ENCODE measurements around the gene ACTR5. TPM values are rescaled to one million over a fixed set of nuclear protein-coding genes. Genes with fewer than 3 reads are reported as not detected.
A peak's percentile ranks its signal among the peaks of the same experiment; 100 is the strongest.

Gene ACTR5
- total RNA-seq, result 6.3 TPM
- 1 to 10 TPM; 5.3 to 6.7 (median 6.0) TPM for polyA plus RNA-seq (ENCODE audit: insufficient read depth in 1 of 8, insufficient read length in 8 of 8, low replicate concordance in 1 of 8)
- long read RNA-seq, donor 1, partial matches to known transcripts, result 0 of 3 reads
- long read RNA-seq, donor 1, other reads (novel, unspliced or antisense), result 0 of 3 reads
- long read RNA-seq, donor 2, result 0 reads
- long read RNA-seq, donor 3, partial matches to known transcripts, result 0 of 1 reads
- long read RNA-seq, donor 3, other reads (novel, unspliced or antisense), result 0 of 1 reads
- long read RNA-seq, donor 4, result 0 reads
- long read RNA-seq, donor 5, partial matches to known transcripts, result 0 of 1 reads
- long read RNA-seq, donor 5, other reads (novel, unspliced or antisense), result 0 of 1 reads
- long read RNA-seq, donor 6, partial matches to known transcripts, result 0 of 3 reads
- long read RNA-seq, donor 6, other reads (novel, unspliced or antisense), result 0 of 3 reads
- long read RNA-seq, donor 7, partial matches to known transcripts, result 0 of 2 reads
- long read RNA-seq, donor 7, other reads (novel, unspliced or antisense), result 0 of 2 reads
- long read RNA-seq, donor 8, result 0 reads
- long read RNA-seq, donor 9, partial matches to known transcripts, result 0 of 2 reads
- long read RNA-seq, donor 9, other reads (novel, unspliced or antisense), result 0 of 2 reads
- long read RNA-seq, donor 10, partial matches to known transcripts, result 0 of 2 reads
- long read RNA-seq, donor 10, other reads (novel, unspliced or antisense), result 0 of 2 reads
- long read RNA-seq, donor 11, partial matches to known transcripts, result 0 of 1 reads
- long read RNA-seq, donor 11, other reads (novel, unspliced or antisense), result 0 of 1 reads

DNA sequence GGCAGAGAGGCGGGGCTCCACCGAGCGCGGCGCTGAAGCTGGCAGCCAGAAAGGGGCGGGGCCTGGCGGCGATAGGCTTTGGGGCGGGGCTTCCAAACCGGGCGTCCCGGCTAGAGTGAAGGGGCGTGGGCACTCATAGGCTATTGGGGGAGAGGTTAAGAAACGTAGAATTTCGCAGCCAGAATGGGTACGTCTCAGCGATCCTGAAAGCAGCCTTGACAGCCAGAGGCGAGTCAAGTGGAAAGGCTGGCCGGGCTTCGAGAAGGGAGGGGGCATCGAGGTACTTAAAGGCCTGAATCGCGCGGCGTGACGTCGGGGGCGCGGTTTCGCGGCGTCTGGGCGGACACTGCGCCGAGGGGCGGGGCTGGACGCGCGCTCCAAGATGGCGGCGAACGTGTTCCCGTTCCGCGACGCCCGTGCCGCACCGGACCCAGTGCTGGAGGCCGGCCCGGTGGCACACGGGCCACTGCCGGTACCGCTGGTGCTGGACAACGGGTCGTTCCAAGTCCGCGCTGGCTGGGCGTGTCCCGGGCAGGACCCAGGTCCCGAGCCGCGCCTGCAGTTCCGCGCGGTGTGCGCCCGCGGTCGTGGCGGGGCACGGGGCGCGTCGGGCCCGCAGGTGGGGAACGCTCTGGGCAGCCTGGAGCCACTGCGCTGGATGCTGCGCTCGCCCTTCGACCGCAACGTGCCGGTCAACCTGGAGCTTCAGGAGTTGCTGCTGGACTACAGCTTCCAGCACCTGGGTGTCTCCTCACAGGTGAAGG, at the start of gene ACTR5:
Gene ACTR5 (plus strand): TSS at position 364 of the 764 bp plus-strand sequence. CDS start 19 bp downstream, at position 383.
- Histone ChIP-seq H3K4me3 (ENCODE audit: low read length) (peak within 1 kb of the TSS; percentile 80), H3K9me3 (replicated peaks; ENCODE audit: control insufficient read depth, low read depth, low read length) (no peaks in the 10 kb centered on the region), H3K27ac (ENCODE audit: low read length) (peak within 1 kb of the TSS; percentile 97), H3K4me1 (ENCODE audit: control insufficient read depth, insufficient read depth, low read length) (peaks cover 11% of the 10 kb centered on the region), H3K27me3 (ENCODE audit: control insufficient read depth, insufficient read depth, low read length) (no peaks in the 10 kb centered on the region), H3K36me3 (ENCODE audit: control insufficient read depth, insufficient read depth, low read length) (peaks cover 9% of the 10 kb centered on the region)
- peak; percentile 95 for DNase-seq
- under 1% methylated on average over 84 of the region's 84 CpGs for WGBS (ENCODE audit: insufficient coverage)

DNA sequence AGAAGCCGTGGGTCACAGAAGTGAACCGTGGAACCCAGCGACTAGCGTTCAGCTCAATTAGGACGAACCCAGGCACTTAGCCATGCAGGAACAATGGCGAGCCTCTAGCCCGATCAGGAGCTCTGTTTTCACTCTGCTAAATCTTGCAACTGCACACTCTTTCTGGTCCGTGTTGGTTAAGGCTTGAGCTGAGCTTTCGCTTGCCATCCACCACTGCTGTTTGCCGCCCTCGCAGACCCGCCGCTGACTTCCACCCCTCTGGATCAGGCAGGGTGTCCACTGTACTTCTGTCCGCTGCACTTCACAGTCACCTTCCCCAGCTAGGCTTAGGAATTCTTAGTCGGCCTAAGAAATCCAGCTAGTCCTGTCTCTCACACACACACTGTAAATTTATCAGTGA, 49.7 kb upstream of the ACTR5 start:
- DNase-seq, result no peak
- Histone ChIP-seq H3K4me3 (ENCODE audit: low read length) (no peak overlapping the region), H3K27me3 (ENCODE audit: control insufficient read depth, insufficient read depth, low read length) (peaks cover 18% of the 10 kb centered on the region), H3K4me1 (ENCODE audit: control insufficient read depth, insufficient read depth, low read length) (no peaks in the 10 kb centered on the region), H3K36me3 (ENCODE audit: control insufficient read depth, insufficient read depth, low read length) (no peaks in the 10 kb centered on the region), H3K27ac (ENCODE audit: low read length) (no peak overlapping the region), H3K9me3 (replicated peaks; ENCODE audit: control insufficient read depth, low read depth, low read length) (no peaks in the 10 kb centered on the region)
- 74% methylated on average over 15 of the region's 15 CpGs for WGBS (ENCODE audit: insufficient coverage)

DNA sequence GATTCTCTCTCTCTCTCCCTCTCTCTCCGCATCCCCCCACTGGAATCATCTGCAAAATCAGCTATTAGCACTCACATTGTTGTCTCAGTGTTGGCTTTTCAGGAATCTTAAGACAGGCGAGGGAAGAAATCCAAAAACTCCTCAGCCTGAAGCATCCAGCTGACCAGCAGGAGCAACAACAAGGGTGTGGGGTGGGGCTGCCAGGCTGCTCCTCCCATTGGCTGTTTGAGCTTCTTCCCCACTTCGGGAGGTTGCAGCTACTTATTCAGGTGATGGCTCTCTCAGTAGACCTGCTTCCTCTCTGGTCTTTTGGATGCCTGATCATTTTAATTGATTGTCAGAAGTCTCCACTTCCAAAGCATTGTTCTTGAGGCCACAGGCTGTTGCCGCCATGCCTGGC, 48.1 kb upstream of the ACTR5 start:
- H3K4me3 ChIP-seq (ENCODE audit: low read length), result no peak overlapping the region
- peaks cover 19% of the 10 kb centered on the region for H3K27me3 ChIP-seq (ENCODE audit: control insufficient read depth, insufficient read depth, low read length)
- no peaks in the 10 kb centered on the region for H3K4me1 ChIP-seq (ENCODE audit: control insufficient read depth, insufficient read depth, low read length)
- H3K36me3 ChIP-seq (ENCODE audit: control insufficient read depth, insufficient read depth, low read length), result no peaks in the 10 kb centered on the region
- no peak for DNase-seq
- H3K9me3 ChIP-seq (replicated peaks; ENCODE audit: control insufficient read depth, low read depth, low read length), result no peaks in the 10 kb centered on the region
- WGBS (ENCODE audit: insufficient coverage), result 32% methylated on average over 2 of the region's 4 CpGs
- no peak overlapping the region for H3K27ac ChIP-seq (ENCODE audit: low read length)

GRCh38 chr20:38700926-38701325, 47.3 kb upstream of the ACTR5 start:
- no peaks in the 10 kb centered on the region for H3K4me1 ChIP-seq (ENCODE audit: control insufficient read depth, insufficient read depth, low read length)
- no peak overlapping the region for H3K4me3 ChIP-seq (ENCODE audit: low read length)
- no peak for DNase-seq
- H3K27me3 ChIP-seq (ENCODE audit: control insufficient read depth, insufficient read depth, low read length), result peaks cover 20% of the 10 kb centered on the region
- H3K9me3 ChIP-seq (replicated peaks; ENCODE audit: control insufficient read depth, low read depth, low read length), result no peaks in the 10 kb centered on the region
- no peak overlapping the region for H3K27ac ChIP-seq (ENCODE audit: low read length)
- H3K36me3 ChIP-seq (ENCODE audit: control insufficient read depth, insufficient read depth, low read length), result no peaks in the 10 kb centered on the region
- 87% methylated on average over 3 of the region's 3 CpGs for WGBS (ENCODE audit: insufficient coverage)

- H3K9me3 ChIP-seq (replicated peaks; ENCODE audit: control insufficient read depth, low read depth, low read length), result no peaks in the 10 kb centered on the region
- no peaks in the 10 kb centered on the region for H3K36me3 ChIP-seq (ENCODE audit: control insufficient read depth, insufficient read depth, low read length)
- no peak for DNase-seq
- H3K4me3 ChIP-seq (ENCODE audit: low read length), result no peak overlapping the region
- no peak overlapping the region for H3K27ac ChIP-seq (ENCODE audit: low read length)
- peaks cover 23% of the 10 kb centered on the region for H3K27me3 ChIP-seq (ENCODE audit: control insufficient read depth, insufficient read depth, low read length)
- WGBS (ENCODE audit: insufficient coverage), result 56% methylated on average over 3 of the region's 3 CpGs
- H3K4me1 ChIP-seq (ENCODE audit: control insufficient read depth, insufficient read depth, low read length), result no peaks in the 10 kb centered on the region
Measured at GRCh38 chr20:38703526-38703925, 44.7 kb upstream of the ACTR5 start.

- Histone ChIP-seq H3K9me3 (replicated peaks; ENCODE audit: control insufficient read depth, low read depth, low read length) (no peaks in the 10 kb centered on the region), H3K27ac (ENCODE audit: low read length) (no peak overlapping the region), H3K27me3 (ENCODE audit: control insufficient read depth, insufficient read depth, low read length) (peaks cover 23% of the 10 kb centered on the region), H3K36me3 (ENCODE audit: control insufficient read depth, insufficient read depth, low read length) (no peaks in the 10 kb centered on the region), H3K4me3 (ENCODE audit: low read length) (no peak overlapping the region), H3K4me1 (ENCODE audit: control insufficient read depth, insufficient read depth, low read length) (no peaks in the 10 kb centered on the region)
- no peak for DNase-seq
- 57% methylated on average over 2 of the region's 4 CpGs for WGBS (ENCODE audit: insufficient coverage)
Measured at GRCh38 chr20:38704136-38704535, 44.1 kb upstream of the ACTR5 start.

- no peak overlapping the region for H3K4me3 ChIP-seq (ENCODE audit: low read length)
- 11% methylated on average over 6 of the region's 7 CpGs for WGBS (ENCODE audit: insufficient coverage)
- no peaks in the 10 kb centered on the region for H3K4me1 ChIP-seq (ENCODE audit: control insufficient read depth, insufficient read depth, low read length)
- H3K27ac ChIP-seq (ENCODE audit: low read length), result no peak overlapping the region
- no peaks in the 10 kb centered on the region for H3K9me3 ChIP-seq (replicated peaks; ENCODE audit: control insufficient read depth, low read depth, low read length)
- H3K36me3 ChIP-seq (ENCODE audit: control insufficient read depth, insufficient read depth, low read length), result no peaks in the 10 kb centered on the region
- no peak for DNase-seq
- peaks cover 12% of the 10 kb centered on the region for H3K27me3 ChIP-seq (ENCODE audit: control insufficient read depth, insufficient read depth, low read length)
Measured at GRCh38 chr20:38706509-38706908, 41.8 kb upstream of the ACTR5 start.

DNA sequence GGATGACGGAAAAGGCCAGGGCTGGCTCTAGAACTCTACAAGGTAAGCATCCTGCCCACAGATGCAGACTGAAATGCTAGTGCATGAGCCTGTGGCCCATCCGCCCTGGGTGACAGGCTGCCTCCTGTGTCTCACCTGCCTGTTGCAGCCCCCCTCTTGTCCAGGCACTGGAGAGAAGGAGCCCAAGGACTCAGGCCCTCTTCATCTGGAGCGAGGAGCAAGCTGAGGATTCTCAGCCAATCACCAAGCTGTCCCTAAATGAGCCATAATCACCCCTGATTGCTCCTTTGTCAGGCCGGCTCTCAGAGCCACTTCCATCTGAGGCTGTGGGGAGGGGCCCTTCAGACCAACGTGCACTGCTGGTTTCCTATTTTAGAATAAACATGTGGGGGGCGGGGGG, 34.0 kb upstream of the ACTR5 start:
- Histone ChIP-seq H3K4me1 (ENCODE audit: control insufficient read depth, insufficient read depth, low read length) (no peaks in the 10 kb centered on the region), H3K36me3 (ENCODE audit: control insufficient read depth, insufficient read depth, low read length) (no peaks in the 10 kb centered on the region), H3K27ac (ENCODE audit: low read length) (no peak overlapping the region), H3K9me3 (replicated peaks; ENCODE audit: control insufficient read depth, low read depth, low read length) (no peaks in the 10 kb centered on the region), H3K27me3 (ENCODE audit: control insufficient read depth, insufficient read depth, low read length) (peaks cover 39% of the 10 kb centered on the region), H3K4me3 (ENCODE audit: low read length) (no peak overlapping the region)
- DNase-seq, result no peak
- 48% methylated on average over 2 of the region's 6 CpGs for WGBS (ENCODE audit: insufficient coverage)

- no peaks in the 10 kb centered on the region for H3K4me1 ChIP-seq (ENCODE audit: control insufficient read depth, insufficient read depth, low read length)
- no peaks in the 10 kb centered on the region for H3K9me3 ChIP-seq (replicated peaks; ENCODE audit: control insufficient read depth, low read depth, low read length)
- no peak for DNase-seq
- no peak overlapping the region for H3K27ac ChIP-seq (ENCODE audit: low read length)
- WGBS (ENCODE audit: insufficient coverage), result 27% methylated on average over 3 of the region's 10 CpGs
- peaks cover 52% of the 10 kb centered on the region for H3K27me3 ChIP-seq (ENCODE audit: control insufficient read depth, insufficient read depth, low read length)
- H3K36me3 ChIP-seq (ENCODE audit: control insufficient read depth, insufficient read depth, low read length), result no peaks in the 10 kb centered on the region
- no peak overlapping the region for H3K4me3 ChIP-seq (ENCODE audit: low read length)
Measured at GRCh38 chr20:38715646-38716045, 32.6 kb upstream of the ACTR5 start.

DNA sequence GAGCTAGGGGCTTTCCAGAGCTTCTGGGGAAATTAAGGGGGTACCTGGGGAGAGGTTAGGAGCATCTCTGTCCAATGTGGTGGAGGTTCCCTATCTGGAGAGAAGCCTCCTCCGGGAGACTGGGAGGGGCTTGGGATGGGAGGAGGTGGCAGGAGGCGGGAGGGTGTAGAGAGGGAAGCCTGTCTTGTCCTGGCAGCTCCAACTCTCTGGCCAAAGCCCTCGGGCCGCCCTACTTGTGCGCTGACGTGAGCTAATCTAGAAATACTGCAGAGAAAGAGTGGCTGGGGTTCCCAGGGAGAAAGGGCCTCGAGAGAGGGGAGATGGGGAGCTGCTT, 25.6 kb upstream of the ACTR5 start:
- 0% methylated on average over 4 of the region's 7 CpGs for WGBS (ENCODE audit: insufficient coverage)
- H3K36me3 ChIP-seq (ENCODE audit: control insufficient read depth, insufficient read depth, low read length), result no peaks in the 10 kb centered on the region
- H3K4me3 ChIP-seq (ENCODE audit: low read length), result no peak overlapping the region
- peaks cover 29% of the 10 kb centered on the region for H3K4me1 ChIP-seq (ENCODE audit: control insufficient read depth, insufficient read depth, low read length)
- DNase-seq, result no peak
- H3K27ac ChIP-seq (ENCODE audit: low read length), result no peak overlapping the region
- no peaks in the 10 kb centered on the region for H3K9me3 ChIP-seq (replicated peaks; ENCODE audit: control insufficient read depth, low read depth, low read length)
- peaks cover 97% of the 10 kb centered on the region for H3K27me3 ChIP-seq (ENCODE audit: control insufficient read depth, insufficient read depth, low read length)
